Stomach (tissue), 19 donors: ENCODE results near the gene C1orf232. TPM values are rescaled to one million over a fixed set of nuclear protein-coding genes. Genes with fewer than 3 reads are reported as not detected.

ENCODE experiments used
- DNase-seq, 2 donors: peaks; one replicate each; pipeline versions ENCODE4 v3.0.0 to v3.0.0-alpha.2; 2013 to 2019
- H3K27ac ChIP-seq, 5 donors: fragments of 200-600 bp in 4 of 5; sonication (generic) in 4 of 5; one replicate each; pipeline ENCODE4 v1.5.1; 2013 to 2019; ENCODE audit warnings: mild to moderate bottlenecking in 1 of 5, moderate library complexity in 1 of 5
- H3K27me3 ChIP-seq, 3 donors: fragments of 200-600 bp; sonication (generic); one replicate each; pipeline ENCODE4 v1.5.1; 2017 to 2019; ENCODE audit warnings: mixed run types in 1 of 3
- H3K36me3 ChIP-seq, 4 donors: fragments of 200-600 bp; sonication (generic); 1 replicate in 3 of 4; 2 replicates in 1 of 4; pipeline ENCODE4 v1.5.1; 2016 to 2019
- H3K4me1 ChIP-seq, 4 donors: fragments of 200-600 bp; sonication (generic); one replicate each; pipeline ENCODE4 v1.5.1; 2016 to 2019
- H3K4me3 ChIP-seq, 4 donors: fragments of 200-600 bp; sonication (generic) in 3 of 4; one replicate each; pipeline ENCODE4 v1.5.1; 2016 to 2019; ENCODE audit warnings: mild to moderate bottlenecking in 1 of 4
- H3K9me3 ChIP-seq, 4 donors: fragments of 200-600 bp; sonication (generic); one replicate each; pipeline ENCODE4 v1.5.1; 2016 to 2019
- EP300 ChIP-seq: sonication (generic); formaldehyde crosslinking; IDR thresholded peaks from one replicate; pipeline ENCODE4 v1.6.1; 2017; ENCODE audit warnings: antibody characterized with exemption
- POLR2A ChIP-seq, 4 donors: fragments of 450-650 bp; IDR thresholded peaks; one replicate each; pipeline ENCODE4 v1.6.1; 2016; ENCODE audit warnings: antibody characterized with exemption in 4 of 4, control low read depth in 2 of 4, mild to moderate bottlenecking in 1 of 4, moderate library complexity in 1 of 4
- POLR2AphosphoS5 ChIP-seq, 3 donors: sonication (generic); formaldehyde crosslinking; IDR thresholded peaks; one replicate each; pipeline ENCODE4 v1.6.1; 2016; ENCODE audit warnings: antibody characterized with exemption in 3 of 3
- WGBS, 5 donors: extraction: QIAGEN DNeasy Blood & Tissue Kit in 3 of 5; methylation state at CpG; one replicate each; pipeline versions ENCODE4 v1.1.5 to v1.1.7; 2013 to 2018; 5-methylcytosine and 5-hydroxymethylcytosine counted together
- intact Hi-C: fragments of 100-400 bp; cut with DNase I; formaldehyde crosslinking; loops from one replicate; pipeline ENCODE4 v1.15.1; 2023; ENCODE audit warnings: low total_unique reads
- long read RNA-seq, 10 donors: transcript quantifications; one replicate each; lab custom pipeline, GENCODE V29; 2026
- polyA plus RNA-seq, 3 donors: library from polyadenylated mRNA; stranded (reverse); fragments of 200-250 nt; gene quantifications; one replicate each; pipeline ENCODE4 v1.2.3, GENCODE V29; 2013
- total RNA-seq, 5 donors: library from RNA; depleted of rRNA; stranded (reverse); fragments of >200 nt; gene quantifications; one replicate each; pipeline versions ENCODE4 v1.1.0 to v1.2.3, GENCODE V29; 2014 to 2016
- TF ChIP-seq, protein P1 (sequence below), 7 experiments: fragments of 450-650 bp in 4 of 7; fragments of 200-600 bp in 3 of 7; sonication (generic) in 3 of 7; IDR thresholded peaks; one replicate each; pipeline ENCODE4 v1.5.1; 2016 to 2019; ENCODE audit warnings: antibody characterized with exemption in 7 of 7, control low read depth in 2 of 7, mild to moderate bottlenecking in 1 of 7
- donor health status: healthy with polysubstance abuse.
- donor health status: Bipolar disorder and iron deficiency.
- donor health status: healthy.

Gene C1orf232
- not detected for total RNA-seq
- not detected for polyA plus RNA-seq
- long read RNA-seq, donor 1, result 0 reads
- long read RNA-seq, donor 2, result 0 reads
- long read RNA-seq, donor 3, result 0 reads
- long read RNA-seq, donor 4, result 0 reads
- long read RNA-seq, donor 5, result 0 reads
- long read RNA-seq, donor 6, result 0 reads
- long read RNA-seq, donor 7, result 0 reads
- long read RNA-seq, donor 8, result 0 reads
- long read RNA-seq, donor 9, result 0 reads
- long read RNA-seq, donor 10, result 0 reads

DNA sequence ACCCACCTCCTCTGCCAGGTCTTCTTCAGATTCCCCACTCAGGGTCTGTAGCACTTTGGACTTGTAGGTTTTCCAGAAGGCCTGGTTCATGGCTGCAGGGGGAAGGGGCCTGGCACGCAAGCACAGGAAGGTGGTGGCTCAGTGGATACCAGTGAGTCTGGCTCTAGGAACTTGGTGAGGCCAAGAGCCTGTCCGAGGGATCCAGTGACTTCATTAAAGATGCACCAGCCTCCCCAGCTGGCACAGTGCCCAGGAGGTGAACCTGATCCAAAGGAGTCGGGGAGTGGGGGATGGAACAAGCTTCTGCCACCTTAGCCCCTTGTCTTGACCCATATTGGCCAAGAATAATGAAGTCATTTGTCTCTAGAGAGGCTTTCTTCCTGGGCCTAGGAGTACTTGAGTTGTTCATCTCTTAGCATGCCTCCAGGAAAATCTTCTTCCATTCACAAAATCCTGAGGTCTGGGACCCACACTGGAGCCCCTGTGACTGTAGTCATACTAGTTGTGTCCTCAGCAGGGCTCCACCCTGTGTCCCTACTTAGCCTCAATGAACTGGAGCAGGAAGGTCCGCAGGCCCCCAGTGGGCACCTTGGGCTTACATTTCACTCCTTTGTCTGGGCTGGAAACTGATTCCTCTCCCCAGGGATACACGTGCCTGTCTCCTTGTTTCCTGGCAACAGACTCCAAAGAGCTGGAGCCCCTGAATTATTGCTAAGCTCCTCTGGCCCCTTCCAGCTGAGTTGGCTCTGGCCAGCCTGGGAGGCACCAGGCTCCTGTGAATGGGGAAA lies at the start of gene C1orf232:
Gene C1orf232 (minus strand): TSS at position 554 of the 788 bp plus-strand sequence. CDS start 464 bp downstream, at position 90.
- Histone ChIP-seq H3K27me3 (no peaks in the 10 kb centered on the region), H3K4me1 (peaks cover 17 to 44% (median 42%) of the 10 kb centered on the region in 4 donors), H3K9me3 (no peaks in the 10 kb centered on the region), H3K4me3 (peak within 1 kb of the TSS; percentile 75 to 93 (median 84)), H3K36me3 (peaks cover 0 to 10% (median 5%) of the 10 kb centered on the region in 4 donors), H3K27ac (peak within 1 kb of the TSS; percentile 75 to 91 (median 85))
- DNase-seq, result no peak
- TF ChIP-seq, protein P1, sequence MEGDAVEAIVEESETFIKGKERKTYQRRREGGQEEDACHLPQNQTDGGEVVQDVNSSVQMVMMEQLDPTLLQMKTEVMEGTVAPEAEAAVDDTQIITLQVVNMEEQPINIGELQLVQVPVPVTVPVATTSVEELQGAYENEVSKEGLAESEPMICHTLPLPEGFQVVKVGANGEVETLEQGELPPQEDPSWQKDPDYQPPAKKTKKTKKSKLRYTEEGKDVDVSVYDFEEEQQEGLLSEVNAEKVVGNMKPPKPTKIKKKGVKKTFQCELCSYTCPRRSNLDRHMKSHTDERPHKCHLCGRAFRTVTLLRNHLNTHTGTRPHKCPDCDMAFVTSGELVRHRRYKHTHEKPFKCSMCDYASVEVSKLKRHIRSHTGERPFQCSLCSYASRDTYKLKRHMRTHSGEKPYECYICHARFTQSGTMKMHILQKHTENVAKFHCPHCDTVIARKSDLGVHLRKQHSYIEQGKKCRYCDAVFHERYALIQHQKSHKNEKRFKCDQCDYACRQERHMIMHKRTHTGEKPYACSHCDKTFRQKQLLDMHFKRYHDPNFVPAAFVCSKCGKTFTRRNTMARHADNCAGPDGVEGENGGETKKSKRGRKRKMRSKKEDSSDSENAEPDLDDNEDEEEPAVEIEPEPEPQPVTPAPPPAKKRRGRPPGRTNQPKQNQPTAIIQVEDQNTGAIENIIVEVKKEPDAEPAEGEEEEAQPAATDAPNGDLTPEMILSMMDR (IDR thresholded peaks at IDR 0.05), result no peak
- TF ChIP-seq POLR2AphosphoS5 (IDR thresholded peaks at IDR 0.05), result no peak
- no peak for TF ChIP-seq POLR2A (IDR thresholded peaks at IDR 0.05)
- no peak for TF ChIP-seq EP300
- intact Hi-C loops, result no loop called here
- WGBS, 5 donors, result 56 to 67% (median 66%) methylated on average over 5 of the region's 5 CpGs

DNA sequence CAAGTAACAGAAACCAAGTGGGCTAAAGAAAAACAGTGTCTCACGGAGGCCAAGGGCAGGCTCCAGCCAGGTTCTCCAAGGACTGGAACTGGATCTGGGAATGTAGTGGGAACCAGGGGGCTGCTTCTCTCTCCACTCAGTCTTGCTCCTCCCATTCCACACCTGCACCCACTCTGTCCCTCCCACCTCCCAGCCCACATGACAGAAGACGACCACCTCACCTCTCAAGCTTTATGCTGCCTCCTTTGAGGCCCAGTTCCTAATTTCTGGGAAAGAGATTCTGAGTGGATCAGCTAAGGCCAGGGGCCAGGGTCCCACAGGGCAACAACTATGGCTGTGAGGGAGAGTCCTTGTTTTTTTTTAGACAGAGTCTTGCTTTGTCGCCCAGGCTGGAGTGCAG lies 46.5 kb upstream of the C1orf232 start:
- intact Hi-C loops, result no loop called here
- H3K27ac ChIP-seq, result no peak overlapping the region
- no peaks in the 10 kb centered on the region for H3K36me3 ChIP-seq
- peaks cover 0 to 12% (median 0%) of the 10 kb centered on the region in 3 donors for H3K27me3 ChIP-seq
- DNase-seq, result no peak
- peaks cover 0 to 6% (median 0%) of the 10 kb centered on the region in 4 donors for H3K4me1 ChIP-seq
- no peak overlapping the region for H3K4me3 ChIP-seq
- TF ChIP-seq EP300 (no peak), POLR2AphosphoS5 (IDR thresholded peaks at IDR 0.05) (no peak), POLR2A (IDR thresholded peaks at IDR 0.05) (no peak)
- TF ChIP-seq, protein P1 (IDR thresholded peaks at IDR 0.05), result no peak
- H3K9me3 ChIP-seq, result no peaks in the 10 kb centered on the region
- WGBS, 5 donors, result 41 to 45% (median 42%) methylated on average over 3 of the region's 3 CpGs

DNA sequence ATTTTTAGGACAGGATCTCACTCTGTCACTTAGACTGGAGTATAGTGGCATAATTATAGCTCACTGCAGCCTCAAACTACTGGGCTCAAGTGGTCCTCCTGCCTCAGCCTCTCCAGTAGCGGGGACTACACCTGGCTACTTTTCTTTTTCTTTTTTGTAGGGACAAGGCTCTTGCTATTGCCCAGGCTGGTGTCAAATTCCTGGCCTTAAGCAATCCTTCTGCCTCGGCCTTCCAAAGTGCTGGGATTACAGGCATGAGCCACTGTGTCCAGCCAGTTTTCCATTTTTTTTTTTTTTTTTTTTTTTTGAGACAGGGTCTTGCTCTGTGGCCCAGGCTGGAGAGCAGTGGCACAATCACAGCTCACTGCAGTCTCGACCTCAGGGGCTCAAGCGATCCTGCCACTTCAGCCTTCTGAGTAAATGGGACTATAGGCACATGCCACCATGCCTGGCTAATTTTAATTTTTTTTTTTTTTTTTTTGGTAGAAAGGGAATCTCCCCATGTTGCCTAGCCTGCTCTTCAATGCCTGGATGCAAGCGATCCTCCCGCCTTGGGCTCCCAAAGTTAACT lies 44.7 kb upstream of the C1orf232 start:
- H3K36me3 ChIP-seq, result no peaks in the 10 kb centered on the region
- H3K4me3 ChIP-seq, result no peak overlapping the region
- no peaks in the 10 kb centered on the region for H3K4me1 ChIP-seq
- H3K27me3 ChIP-seq, result no peaks in the 10 kb centered on the region
- no peak for TF ChIP-seq EP300
- TF ChIP-seq, protein P1 (IDR thresholded peaks at IDR 0.05), result no peak
- TF ChIP-seq POLR2AphosphoS5 (IDR thresholded peaks at IDR 0.05), result no peak
- TF ChIP-seq POLR2A (IDR thresholded peaks at IDR 0.05), result no peak
- intact Hi-C loops, result no loop called here
- DNase-seq, result no peak
- no peaks in the 10 kb centered on the region for H3K9me3 ChIP-seq
- 76 to 88% (median 83%) methylated on average over 6 of the region's 6 CpGs for WGBS, 5 donors
- H3K27ac ChIP-seq, result no peak overlapping the region

DNA sequence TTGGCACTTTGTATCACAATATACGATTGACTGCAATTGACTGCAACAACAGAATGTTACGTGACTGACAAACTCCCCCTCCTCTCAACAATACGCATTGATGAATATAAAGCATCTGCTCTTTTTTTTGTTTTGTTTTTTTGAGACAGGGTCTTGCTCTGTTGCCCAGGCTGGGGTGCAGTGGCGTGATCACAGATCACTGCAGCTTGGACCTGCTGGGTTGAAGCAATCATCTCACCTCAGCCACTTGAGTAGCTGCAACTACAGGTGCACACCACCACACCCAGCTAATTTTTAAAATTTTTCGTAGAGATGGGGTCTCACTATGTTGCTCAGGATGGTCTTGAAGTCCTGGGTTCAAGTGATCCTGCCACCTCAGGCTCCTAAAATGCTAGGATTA lies 44.0 kb upstream of the C1orf232 start:
- H3K27ac ChIP-seq, result no peak overlapping the region
- no peak overlapping the region for H3K4me3 ChIP-seq
- TF ChIP-seq EP300 (no peak), POLR2AphosphoS5 (IDR thresholded peaks at IDR 0.05) (no peak), POLR2A (IDR thresholded peaks at IDR 0.05) (no peak)
- TF ChIP-seq, protein P1 (IDR thresholded peaks at IDR 0.05), result no peak
- H3K36me3 ChIP-seq, result no peaks in the 10 kb centered on the region
- no peaks in the 10 kb centered on the region for H3K9me3 ChIP-seq
- WGBS, 5 donors, result 83 to 94% (median 92%) methylated on average over 5 of the region's 5 CpGs
- intact Hi-C loops, result no loop called here
- DNase-seq, result no peak
- H3K27me3 ChIP-seq, result no peaks in the 10 kb centered on the region
- H3K4me1 ChIP-seq, result no peaks in the 10 kb centered on the region
